ENCODE measurements around the gene ACSL6. TPM values are rescaled to one million over a fixed set of nuclear protein-coding genes. Genes with fewer than 3 reads are reported as not detected.

ACSL6 gene
- polyA plus RNA-seq, 2 of the 4 experiments (the other 2 are of a cell fraction), result 0.06 to 0.09 TPM

DNA sequence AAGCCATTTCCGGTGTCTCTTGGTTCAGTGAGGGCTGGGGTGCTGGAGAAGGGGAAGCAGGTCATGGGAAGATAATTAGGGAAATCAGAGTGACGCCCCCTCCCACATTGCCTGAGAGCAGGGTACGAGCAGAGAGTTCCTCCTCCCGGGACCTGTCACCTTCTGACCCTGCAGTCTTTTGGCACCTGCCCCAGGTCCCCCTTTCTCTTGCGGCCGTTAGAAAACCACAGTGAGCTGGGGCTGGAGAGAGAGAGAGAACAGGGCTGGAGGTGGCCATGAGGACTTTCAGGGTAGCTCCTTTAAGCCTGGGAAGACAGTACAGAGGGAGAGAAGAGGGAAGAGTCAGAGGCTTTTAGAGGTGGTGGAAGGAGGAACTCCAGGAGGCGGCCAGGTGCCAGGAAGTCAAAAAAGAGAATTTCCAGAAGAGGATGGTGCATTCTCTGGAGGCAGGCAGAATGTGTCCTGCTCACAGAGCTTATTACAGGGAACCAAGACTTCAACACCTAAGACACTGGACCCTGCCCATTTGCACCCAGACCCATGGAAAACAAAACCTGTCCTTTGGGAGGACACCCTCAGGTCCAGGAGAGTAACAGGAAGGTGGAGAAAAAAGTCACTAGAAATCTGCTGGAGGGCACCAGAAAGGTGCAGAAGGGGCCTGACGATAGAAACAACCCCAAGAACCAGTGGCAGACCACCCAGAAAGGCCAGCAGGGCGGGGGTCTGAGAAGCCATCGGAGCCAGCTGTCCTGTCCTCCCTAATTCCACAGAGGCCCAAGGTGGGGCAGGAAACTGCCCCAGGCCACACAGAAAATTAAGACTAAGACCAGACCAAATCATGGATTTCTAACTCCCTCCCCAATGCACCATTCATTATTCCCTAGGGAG, 6.5 kb upstream of the ACSL6 start:
- CTCF ChIA-PET, result interaction anchor here (0.6 to 2.1 kb wide), 3 partner anchors 9 to 429 kb away, joined by 3 to 9 read pairs (median 4); no protein-coding TSS in a partner anchor
- Histone ChIP-seq H3K4me2 (no peak overlapping the region), H3K4me1 (no peaks in the 10 kb centered on the region), H3K27ac (no peak overlapping the region), H3K4me3 (no peak overlapping the region), H3K9me3 (no peaks in the 10 kb centered on the region)
- no peak for FAIRE-seq
- no peak for DNase-seq (ENCODE audit: low read depth in 1 of 2, low spot score in 1 of 2)
- ATAC-seq, result no peak
- POLR2A ChIA-PET, result no interaction called here
- TF ChIP-seq NPAS2 (CRISPR knock-in tag; IDR thresholded peaks at IDR 0.05; ENCODE audit: borderline replicate concordance), result no peak
- TF ChIP-seq HOXB5 (CRISPR knock-in tag; IDR thresholded peaks at IDR 0.05), result no peak
- TF ChIP-seq TFCP2L1 (CRISPR knock-in tag; IDR thresholded peaks at IDR 0.05), result no peak
- TF ChIP-seq FOSL2 (IDR thresholded peaks at IDR 0.05), result no peak
- TF ChIP-seq FOSL2 (CRISPR knock-in tag; IDR thresholded peaks at IDR 0.05), result no peak
- no peak for TF ChIP-seq HDAC2 (IDR thresholded peaks at IDR 0.05)
- TF ChIP-seq RNF2 (IDR thresholded peaks at IDR 0.05; ENCODE audit: borderline replicate concordance, low read depth), result no peak
- TF ChIP-seq POLR2A (IDR thresholded peaks at IDR 0.05; ENCODE audit: low read length), result no peak
- TF ChIP-seq KDM1A (IDR thresholded peaks at IDR 0.05; ENCODE audit: low read depth), result no peak
- TF ChIP-seq EP300 (IDR thresholded peaks at IDR 0.05), result no peak
- TF ChIP-seq ZSCAN20 (CRISPR knock-in tag; IDR thresholded peaks at IDR 0.05), result no peak
- TF ChIP-seq SREBF2 (IDR thresholded peaks at IDR 0.05), result no peak
- TF ChIP-seq MAZ (IDR thresholded peaks at IDR 0.05; ENCODE audit: borderline replicate concordance, low read depth, low read length), result no peak
- no peak for TF ChIP-seq CHD2 (IDR thresholded peaks at IDR 0.05; ENCODE audit: low read length, partially characterized antibody)
- no peak for TF ChIP-seq HOXB13 (CRISPR knock-in tag; IDR thresholded peaks at IDR 0.05; ENCODE audit: low read depth)
- TF ChIP-seq, protein P1, sequence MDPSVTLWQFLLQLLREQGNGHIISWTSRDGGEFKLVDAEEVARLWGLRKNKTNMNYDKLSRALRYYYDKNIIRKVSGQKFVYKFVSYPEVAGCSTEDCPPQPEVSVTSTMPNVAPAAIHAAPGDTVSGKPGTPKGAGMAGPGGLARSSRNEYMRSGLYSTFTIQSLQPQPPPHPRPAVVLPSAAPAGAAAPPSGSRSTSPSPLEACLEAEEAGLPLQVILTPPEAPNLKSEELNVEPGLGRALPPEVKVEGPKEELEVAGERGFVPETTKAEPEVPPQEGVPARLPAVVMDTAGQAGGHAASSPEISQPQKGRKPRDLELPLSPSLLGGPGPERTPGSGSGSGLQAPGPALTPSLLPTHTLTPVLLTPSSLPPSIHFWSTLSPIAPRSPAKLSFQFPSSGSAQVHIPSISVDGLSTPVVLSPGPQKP (IDR thresholded peaks at IDR 0.05; ENCODE audit: low read depth, low read length), result no peak
- no peak for TF ChIP-seq CHD4 (IDR thresholded peaks at IDR 0.05; ENCODE audit: borderline replicate concordance)
- no peak for TF ChIP-seq KDM5A (IDR thresholded peaks at IDR 0.05)
- 21% methylated on average over 10 of the region's 10 CpGs for WGBS (ENCODE audit: missing lambda C conversion rate)

DNA sequence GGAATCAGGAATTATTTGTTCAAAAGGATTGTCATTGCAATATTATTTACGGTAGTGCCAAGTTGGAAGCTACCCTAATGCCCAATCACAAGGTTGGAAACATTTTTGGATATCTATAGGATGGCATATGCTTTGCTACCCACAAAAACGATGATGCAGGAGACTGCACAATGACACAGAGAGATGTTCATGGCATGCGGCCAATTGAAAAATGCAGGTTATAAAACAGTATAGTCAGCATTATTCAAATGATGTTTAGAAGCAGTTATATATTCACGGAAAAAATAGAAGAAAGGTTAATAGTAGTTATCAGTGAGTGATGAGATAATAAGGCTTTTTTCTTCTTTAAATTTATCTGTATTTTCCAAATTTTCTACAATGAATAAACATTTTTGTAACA, 5.9 kb upstream of the ACSL6 start:
- DNase-seq (ENCODE audit: low read depth in 1 of 2, low spot score in 1 of 2), result no peak
- ChIA-PET POLR2A (no interaction called here), CTCF (interaction anchor here (0.6 to 2.1 kb wide), 2 partner anchors 9 to 428 kb away, joined by 3 to 4 read pairs; no protein-coding TSS in a partner anchor)
- 23% methylated on average over 4 of the region's 4 CpGs for WGBS (ENCODE audit: missing lambda C conversion rate)
- no peaks in the 10 kb centered on the region for H3K4me1 ChIP-seq
- no peak for FAIRE-seq
- H3K9me3 ChIP-seq, result no peaks in the 10 kb centered on the region
- H3K27ac ChIP-seq, result no peak overlapping the region
- no peak overlapping the region for H3K4me2 ChIP-seq
- no peak overlapping the region for H3K4me3 ChIP-seq
- TF ChIP-seq MAFK (IDR thresholded peaks at IDR 0.05; ENCODE audit: partially characterized antibody), result peak; percentile 96
- no peak for TF ChIP-seq EP300 (IDR thresholded peaks at IDR 0.05)
- no peak for ATAC-seq

DNA sequence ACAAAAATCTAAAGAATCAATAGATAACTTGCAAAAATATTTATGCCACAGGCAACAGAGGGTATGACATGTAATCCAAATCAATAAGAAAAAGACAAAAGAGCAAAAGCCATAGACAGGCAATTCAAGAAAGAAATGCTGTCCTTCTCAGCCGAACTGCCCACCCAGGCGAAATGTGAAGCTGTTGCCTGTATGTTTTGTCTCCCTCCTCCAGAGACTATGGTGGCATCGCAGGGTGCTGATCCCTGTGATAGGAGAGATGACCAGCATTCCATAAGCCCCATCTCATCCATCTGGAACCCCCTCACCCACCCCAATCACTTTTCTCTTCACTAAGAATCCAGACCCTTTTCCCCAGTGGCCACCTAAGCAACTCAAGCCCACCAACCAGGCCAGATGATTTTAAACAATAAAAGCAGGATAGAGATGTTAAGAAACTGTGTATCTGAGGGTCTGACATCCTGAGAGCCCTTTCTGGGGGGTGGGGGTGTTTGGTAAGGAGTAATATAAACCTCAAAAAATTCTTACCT, 5.3 kb upstream of the ACSL6 start:
- no peak for DNase-seq (ENCODE audit: low read depth in 1 of 2, low spot score in 1 of 2)
- no peak for ATAC-seq
- no peak for FAIRE-seq
- Histone ChIP-seq H3K4me1 (no peaks in the 10 kb centered on the region), H3K4me2 (no peak overlapping the region), H3K27ac (no peak overlapping the region), H3K9me3 (no peaks in the 10 kb centered on the region), H3K4me3 (no peak overlapping the region)
- CTCF ChIA-PET, result interaction anchor here (0.8 kb wide), 1 partner anchor 427 kb away, joined by 5 read pairs; no protein-coding TSS in a partner anchor
- POLR2A ChIA-PET, result no interaction called here
- TF ChIP-seq RNF2 (IDR thresholded peaks at IDR 0.05; ENCODE audit: borderline replicate concordance, low read depth) (no peak), POLR2A (IDR thresholded peaks at IDR 0.05; ENCODE audit: low read length) (no peak), HDAC2 (IDR thresholded peaks at IDR 0.05) (no peak), EHMT2 (IDR thresholded peaks at IDR 0.05; ENCODE audit: low read depth) (no peak), KDM5A (IDR thresholded peaks at IDR 0.05) (no peak), ZC3H11A (IDR thresholded peaks at IDR 0.05) (no peak), MYC (IDR thresholded peaks at IDR 0.05; ENCODE audit: borderline replicate concordance, low read length) (no peak), NFE2L2 (conservative IDR thresholded peaks at IDR 0.05; ENCODE audit: low read length) (no peak), NR3C1 (IDR thresholded peaks at IDR 0.05) (no peak), HOXA7 (CRISPR knock-in tag; IDR thresholded peaks at IDR 0.05) (no peak), JUN (IDR thresholded peaks at IDR 0.05) (no peak), FOXS1 (CRISPR knock-in tag; IDR thresholded peaks at IDR 0.05) (no peak)
- TF ChIP-seq, protein P2, sequence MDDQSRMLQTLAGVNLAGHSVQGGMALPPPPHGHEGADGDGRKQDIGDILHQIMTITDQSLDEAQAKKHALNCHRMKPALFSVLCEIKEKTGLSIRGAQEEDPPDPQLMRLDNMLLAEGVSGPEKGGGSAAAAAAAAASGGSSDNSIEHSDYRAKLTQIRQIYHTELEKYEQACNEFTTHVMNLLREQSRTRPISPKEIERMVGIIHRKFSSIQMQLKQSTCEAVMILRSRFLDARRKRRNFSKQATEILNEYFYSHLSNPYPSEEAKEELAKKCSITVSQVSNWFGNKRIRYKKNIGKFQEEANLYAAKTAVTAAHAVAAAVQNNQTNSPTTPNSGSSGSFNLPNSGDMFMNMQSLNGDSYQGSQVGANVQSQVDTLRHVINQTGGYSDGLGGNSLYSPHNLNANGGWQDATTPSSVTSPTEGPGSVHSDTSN (IDR thresholded peaks at IDR 0.05), result no peak
- 19% methylated on average over 3 of the region's 3 CpGs for WGBS (ENCODE audit: missing lambda C conversion rate)
